ENCODE measurements around the gene ZNF30.
"Not testable (repeated sequence)": the region's sequence is repeated elsewhere in the genome, so short reads cannot be mapped to it uniquely, and the experiment has no call there.

The ZNF30 gene

DNA sequence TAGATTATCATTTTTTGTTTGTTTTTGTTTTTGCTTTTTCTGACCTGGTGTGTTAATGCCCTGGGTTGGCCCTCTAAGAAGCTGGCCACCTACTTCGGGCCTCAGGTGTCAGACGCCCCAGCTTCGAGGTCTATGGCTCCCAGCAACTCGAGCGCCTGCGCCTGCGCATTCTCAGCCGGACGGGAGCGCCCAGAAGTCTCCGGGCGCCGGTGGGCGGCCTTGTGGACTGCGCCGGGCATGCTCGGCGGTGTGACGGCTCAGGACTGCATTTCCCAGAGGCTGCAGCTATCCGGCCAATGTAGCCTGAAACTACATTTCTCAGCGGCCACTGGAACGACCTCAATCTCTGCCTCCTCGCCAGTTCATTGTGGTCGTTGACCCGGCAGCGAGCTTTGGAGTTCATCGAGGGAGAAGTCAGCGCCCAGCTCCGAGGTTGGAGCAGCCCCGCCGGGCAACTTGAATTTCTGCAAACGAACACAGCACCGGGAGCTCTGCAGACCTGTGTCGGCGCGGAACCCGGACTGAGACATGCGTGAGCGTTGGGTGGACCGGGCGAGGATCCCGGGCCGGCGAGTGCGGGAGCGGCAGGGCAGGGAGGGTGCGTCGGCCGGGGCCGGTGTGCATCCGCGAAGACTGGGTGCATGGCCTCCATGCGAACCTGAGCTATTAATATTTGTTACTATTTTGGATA, at the start of gene ZNF30:
Gene ZNF30 (plus strand): TSS at position 219 of the 691 bp plus-strand sequence. CDS start 3,045 bp downstream, outside the sequence.
- DNase-seq, result peak; percentile 40 to 71 (median 54)

DNA sequence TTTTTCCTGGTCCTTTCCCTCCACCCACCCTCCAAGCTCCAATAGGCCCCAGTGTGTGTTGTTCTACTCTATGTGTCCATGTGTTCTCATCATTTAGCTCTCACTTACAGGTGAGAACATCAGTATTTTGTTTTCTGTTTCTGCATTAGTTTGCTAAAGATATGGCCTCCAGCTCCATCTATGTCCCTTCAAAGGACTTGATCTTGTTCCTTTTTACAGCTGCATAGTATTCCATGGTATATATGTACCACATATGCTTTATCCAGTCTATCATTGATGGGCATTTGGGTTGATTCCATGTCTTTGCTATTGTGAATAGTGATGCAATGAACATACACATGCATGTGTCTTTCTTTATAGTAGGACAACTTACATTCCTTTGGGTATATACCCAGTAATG, 47.1 kb upstream of the ZNF30 start:
- DNase-seq, result no peak

DNA sequence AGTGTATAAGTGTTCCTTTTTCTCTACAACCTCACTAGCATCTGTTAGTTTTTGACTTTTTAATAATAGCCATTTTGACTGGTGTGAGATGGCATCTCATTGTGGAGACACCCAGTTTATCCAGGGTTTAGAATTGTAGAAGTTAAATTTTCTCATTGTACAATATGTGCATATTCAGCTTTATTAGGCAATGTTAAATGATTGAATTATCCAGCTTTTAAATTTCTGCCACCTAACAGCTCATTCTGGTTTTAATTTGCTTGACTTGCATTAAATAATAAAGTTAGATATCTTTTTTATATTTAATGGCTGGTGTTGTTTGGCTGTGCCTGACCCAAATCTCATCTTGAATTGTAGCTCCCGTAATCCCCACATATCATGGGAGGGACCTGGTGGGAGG, 46.7 kb upstream of the ZNF30 start:
- no peak for DNase-seq

DNA sequence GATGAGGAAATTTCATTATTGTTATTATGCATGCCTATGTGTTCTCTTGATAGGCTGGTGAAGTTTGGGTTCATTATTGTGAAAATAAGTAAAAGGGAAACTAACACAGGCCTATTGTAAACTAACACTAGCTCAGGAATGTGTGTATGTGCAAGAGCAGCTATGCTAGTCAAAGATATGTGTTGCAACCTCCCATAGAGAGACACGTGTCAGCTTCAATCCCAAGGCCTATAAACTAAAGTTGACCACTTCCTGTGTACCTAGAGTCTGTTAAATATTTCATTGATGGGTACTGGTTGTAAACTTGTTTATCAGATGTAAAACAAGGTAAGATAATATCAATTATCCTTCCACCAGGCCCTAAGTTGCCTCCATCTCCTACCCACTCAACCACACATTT, 44.7 kb upstream of the ZNF30 start:
- no peak for DNase-seq

DNA sequence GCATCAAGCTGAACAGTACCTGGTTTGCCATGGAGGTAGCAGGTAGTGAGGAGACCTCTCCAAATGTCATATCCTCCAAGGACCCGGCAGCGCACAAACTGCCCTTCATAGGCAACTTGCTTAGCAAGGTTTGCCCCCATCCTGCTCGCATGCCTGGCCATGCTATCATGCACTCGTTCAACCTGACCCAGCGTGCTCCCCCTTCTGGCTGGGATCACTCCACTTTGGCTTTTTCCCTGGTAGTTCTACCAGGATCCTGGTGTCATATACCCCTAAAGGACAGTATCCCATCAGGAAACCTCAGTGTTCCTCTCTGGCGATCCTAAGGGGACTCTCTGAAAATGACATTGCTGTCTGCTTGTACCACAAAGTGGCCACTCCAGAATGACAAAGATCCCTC, 38.6 kb upstream of the ZNF30 start:
- DNase-seq, result peak in 2 of 4 experiments; percentile 5 to 14

DNA sequence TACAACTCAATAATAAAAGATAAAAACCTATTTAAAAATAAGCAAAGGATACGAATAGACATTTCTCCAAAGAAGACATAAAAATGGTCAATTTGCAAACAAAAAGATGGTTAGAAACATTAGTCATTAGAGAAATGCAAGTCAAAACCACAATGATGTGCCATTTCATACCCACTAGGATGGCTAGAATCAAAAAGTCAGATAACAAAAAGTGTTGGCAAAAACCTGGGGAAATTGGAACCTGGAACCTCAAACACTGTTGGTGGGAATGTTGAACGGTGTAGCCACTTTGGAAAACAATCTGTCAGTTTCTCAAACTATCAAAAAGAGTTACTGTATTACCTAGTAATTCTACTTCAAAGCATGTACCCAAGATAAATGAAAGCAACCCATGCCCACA, 26.5 kb upstream of the ZNF30 start:
- no peak for DNase-seq

DNA sequence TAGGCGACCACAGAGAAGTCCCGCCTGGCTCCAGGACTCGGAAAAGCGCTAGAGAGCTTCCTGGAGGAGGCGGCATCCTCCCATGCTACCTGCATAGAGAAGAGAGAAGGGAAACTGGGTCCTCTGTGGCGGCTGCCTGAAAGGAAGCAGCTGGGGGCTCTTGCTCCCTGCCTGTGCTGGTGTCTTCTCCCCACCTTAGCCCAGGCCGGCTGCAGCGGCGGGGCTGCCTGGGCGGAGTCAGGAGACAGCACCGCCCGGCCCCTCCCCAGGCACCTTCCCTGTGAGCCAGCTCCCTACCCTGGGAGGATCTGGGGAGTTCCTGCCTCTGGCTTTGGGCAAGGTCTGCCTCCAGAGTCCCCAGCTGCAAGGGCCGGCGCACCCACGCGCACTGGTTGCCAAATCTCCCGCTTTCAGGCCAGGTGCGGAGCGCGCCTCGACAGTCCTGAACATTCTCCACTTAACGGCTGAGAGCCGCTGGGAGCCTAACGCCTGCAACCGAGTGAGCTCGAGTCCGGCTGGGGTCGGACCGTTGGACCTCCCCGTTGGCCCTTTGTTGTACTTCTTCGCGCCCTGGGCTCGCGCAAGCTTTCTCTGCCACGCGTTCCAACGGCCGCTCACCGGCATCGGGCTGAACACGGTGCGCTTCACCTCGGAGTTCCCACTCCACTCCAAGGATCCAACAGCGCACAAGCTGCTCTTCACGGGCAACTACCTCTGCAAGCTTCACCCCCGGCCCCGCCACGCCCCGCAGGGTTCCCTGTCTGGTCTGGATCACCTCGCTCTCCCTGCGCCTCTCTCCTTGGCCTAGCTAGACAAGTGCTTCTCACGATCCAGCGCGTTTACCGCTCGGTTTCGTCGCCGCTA, 21.8 kb upstream of the ZNF30 start:
- no peak for DNase-seq

DNA sequence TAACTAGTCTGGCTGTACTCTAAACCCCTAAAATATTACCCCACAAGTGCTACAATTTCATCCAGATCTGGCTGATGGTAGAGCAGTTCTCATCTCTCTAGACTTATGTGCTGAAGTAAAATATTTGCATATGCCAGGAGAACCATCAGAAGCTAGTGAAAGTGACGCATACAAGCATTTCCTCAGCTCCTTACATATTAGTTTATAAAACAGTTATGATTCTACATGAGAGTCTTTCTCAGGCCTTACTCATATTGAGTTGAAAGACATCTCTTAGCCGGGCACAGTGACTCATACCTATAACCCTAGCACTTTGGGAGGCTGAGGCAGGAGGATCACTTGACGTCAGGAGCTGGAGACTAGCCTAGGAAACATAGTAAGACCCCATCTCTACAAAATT, 15.9 kb upstream of the ZNF30 start:
- DNase-seq, result no peak

DNA sequence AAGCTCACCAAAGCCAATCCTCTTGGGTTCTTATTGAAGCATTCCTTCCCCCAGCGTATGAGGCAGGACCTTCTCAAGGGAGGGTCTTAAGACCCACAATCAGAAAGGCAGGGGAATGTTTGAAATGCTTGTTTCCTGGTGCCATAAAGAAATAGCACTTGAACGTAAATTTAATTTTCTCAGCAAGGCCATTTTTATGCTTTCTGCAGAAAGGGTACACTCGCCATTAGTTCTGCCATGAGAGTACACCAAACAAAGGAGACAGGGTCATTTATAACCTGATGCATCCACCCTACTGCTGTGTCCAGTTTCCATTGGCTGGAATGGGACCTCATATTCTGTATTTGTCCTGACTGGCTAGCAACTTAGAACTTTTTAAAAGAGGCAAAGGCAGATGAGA, 9.6 kb upstream of the ZNF30 start:
- DNase-seq, result not testable (repeated sequence)

DNA sequence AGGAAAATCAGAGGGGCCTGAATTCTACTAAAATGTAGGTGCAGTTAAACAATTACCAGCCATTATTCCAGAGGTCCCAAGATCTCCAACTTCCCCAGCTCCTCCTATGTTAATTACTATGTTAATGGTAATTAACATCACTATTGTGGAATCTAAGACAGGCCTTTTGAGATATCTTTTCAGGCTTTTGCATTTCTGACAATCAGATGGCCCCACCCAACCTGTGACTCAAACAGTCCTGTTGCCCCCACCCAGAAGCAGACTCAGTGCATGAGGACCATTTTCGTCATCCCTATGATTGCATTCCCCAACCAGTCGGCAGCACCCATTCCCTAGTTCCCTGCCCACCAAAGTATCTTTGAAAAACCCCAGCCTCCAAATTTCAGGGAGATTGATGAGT, 8.5 kb upstream of the ZNF30 start:
- DNase-seq, result no peak

DNA sequence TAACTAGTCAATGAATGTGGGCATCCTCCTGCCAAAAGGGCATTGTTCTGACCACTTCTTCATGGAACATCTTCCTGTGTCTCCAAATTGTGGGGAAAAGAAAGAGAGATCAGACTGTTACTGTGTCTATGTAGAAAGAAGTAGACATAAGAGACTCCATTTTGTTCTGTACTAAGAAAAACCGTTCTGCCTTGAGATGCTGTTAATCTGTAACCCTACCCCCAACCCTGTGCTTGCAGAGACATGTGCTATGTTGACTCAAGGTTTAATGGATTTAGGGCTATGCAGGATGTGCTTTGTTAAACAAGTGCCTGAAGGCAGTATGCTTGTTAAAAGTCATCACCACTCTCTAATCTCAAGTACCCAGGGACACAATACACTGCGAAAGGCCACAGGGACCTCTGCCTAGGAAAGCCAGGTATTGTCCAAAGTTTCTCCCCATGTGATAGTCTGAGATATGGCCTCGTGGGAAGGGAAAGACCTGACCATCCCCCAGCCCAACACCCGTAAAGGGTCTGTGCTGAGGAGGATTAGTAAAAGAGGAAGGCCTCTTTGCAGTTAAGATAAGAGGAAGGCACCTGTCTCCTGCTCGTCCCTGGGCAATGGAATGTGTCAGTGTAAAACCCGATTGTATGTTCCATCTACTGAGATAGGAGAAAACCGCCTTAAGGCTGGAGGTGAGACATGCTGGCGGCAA, 6.5 kb upstream of the ZNF30 start:
- not testable (repeated sequence) for DNase-seq

DNA sequence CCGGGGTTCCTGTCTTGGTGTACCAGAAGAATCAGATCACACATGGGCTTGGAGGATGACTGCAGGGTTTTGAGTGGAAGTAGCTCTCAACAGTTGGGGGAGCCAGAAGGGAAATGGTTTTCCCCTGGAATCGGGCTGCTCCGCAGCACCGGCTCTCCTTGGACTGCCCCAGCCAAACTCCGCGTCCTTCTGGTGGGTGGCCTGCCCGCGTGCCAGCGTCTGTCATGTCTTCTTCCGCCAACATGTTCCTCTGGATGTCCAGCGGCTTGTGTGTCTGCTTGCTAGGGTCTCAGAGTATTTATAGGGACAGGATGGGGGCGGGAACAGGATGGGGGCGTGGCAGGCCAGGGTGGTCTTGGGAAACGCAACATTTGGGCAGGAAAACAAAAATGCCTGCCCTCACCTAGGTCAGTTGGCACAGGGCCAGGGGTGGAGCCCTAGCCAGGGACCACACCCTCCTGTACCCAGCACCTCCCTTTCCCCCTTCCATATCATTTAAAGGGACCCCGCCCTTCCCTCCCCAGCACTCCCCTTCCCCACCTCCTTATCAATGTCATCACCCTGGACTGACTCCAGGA, 1.3 kb upstream of the ZNF30 start:
- DNase-seq, result no peak

DNA sequence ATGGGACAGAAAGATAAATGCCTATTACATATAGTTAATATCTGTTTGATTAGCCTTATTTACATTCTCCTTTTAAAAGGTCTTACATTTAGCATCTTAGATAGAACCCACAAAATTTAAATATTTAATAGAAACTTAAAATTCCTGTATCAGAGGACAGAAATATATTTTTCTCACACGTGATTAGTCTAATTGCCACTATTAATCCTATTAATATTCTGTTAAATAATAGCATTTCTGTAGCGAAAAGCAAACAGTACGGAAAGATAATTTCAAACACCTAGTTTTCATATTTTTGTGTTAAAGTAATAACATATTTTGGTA, 380 bp upstream of the ZNF30 start:
- no peak for DNase-seq

DNA sequence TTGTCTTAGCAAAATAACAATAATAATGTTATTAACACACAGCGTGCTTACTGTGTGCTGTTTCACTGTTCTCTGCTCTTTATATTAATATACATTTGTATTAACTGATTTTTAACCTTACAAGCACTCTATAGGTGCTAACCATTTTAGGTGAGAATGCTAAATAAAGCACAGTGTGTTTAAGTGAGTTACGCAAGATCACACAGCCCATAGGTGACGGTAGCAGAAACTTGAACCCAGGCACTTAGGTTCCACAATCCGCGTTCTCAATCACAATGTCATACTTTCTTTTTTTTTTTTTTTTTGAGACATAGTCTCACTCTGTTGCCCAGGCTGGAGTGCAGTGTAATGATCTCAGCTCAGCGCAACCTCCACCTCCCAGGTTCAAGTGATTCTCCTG, 5.8 kb downstream of the ZNF30 start:
- no peak for DNase-seq

DNA sequence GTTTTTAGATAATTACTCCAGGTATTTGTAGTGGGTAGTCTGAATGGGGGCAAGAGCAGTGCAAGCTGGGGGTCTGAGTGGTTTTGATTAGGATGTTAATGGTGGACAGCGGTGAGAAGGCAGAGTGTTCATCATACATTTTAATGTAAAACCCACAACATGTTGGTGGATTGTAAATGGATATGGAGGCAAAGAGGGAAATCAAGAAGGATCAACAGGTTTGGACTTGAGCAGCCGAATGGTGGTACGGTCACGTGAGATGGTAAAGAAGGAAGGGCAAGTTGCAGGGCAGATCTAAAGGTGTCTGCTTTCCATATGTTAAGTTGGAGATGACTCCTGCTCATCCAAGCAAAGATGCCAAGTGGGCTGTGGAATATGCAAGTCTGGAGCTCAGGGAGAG, 9.5 kb downstream of the ZNF30 start:
- DNase-seq, result no peak

DNA sequence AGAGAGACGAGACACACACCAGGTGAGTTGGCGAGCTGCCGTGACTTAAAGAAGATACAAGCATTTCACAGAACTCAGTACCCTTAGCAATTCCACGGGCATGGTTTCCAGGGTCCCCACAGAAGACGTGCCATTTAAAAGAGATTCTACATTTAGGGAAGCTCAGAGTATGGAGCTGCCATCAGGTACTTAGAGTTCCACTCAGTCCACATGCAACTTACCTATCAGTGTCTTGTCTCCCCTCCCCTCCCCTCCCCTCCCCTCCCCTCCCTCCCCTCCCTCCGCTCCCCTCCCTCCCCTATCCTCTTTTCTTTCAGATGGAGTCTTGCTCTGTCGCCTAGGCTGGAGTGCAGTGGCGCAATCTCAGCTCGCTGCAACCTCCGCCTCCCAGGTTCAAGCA, 12.2 kb downstream of the ZNF30 start:
- no peak for DNase-seq

DNA sequence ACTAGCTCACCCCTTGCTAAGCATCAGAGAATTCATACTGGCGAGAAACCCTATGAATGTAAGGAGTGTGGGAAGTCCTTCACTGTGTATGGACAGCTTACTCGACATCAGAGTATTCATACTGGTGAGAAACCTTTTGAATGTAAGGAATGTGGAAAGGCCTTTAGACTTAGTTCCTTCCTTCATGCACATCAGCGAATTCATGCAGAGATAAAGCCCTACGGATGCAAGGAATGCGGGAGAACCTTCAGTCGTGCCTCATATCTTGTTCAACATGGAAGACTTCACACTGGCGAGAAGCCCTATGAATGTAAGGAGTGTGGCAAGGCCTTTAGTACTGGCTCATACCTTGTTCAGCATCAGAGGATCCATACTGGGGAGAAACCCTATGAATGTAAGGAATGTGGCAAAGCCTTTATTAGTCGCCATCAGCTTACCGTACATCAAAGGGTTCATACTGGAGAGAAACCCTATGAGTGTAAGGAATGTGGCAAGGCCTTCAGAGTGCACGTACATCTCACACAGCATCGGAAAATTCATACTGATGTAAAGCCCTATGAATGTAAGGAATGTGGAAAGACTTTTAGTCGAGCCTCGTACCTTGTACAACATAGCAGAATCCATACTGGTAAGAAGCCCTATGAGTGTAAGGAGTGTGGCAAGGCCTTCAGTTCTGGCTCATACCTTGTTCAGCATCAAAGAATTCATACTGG, 17.3 kb downstream of the ZNF30 start:
- no peak for DNase-seq

DNA sequence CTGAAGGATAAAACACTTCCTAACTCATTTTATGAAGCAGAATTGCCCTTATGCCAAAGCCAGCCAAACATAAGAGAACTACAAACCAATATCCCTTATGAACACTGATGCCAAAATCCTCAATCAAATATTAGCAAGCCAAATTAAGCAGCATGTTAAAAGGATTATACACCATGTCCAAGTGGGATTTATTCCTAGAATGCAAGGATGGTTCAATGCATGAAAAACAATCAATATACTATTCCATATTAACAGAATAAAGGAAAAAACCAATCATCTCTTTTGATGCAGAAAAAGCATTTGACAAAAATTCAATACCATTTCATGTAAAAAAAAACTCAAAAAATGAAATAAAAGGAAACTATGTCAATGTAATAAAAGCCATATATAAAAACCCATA, 26.4 kb downstream of the ZNF30 start:
- DNase-seq, result no peak

DNA sequence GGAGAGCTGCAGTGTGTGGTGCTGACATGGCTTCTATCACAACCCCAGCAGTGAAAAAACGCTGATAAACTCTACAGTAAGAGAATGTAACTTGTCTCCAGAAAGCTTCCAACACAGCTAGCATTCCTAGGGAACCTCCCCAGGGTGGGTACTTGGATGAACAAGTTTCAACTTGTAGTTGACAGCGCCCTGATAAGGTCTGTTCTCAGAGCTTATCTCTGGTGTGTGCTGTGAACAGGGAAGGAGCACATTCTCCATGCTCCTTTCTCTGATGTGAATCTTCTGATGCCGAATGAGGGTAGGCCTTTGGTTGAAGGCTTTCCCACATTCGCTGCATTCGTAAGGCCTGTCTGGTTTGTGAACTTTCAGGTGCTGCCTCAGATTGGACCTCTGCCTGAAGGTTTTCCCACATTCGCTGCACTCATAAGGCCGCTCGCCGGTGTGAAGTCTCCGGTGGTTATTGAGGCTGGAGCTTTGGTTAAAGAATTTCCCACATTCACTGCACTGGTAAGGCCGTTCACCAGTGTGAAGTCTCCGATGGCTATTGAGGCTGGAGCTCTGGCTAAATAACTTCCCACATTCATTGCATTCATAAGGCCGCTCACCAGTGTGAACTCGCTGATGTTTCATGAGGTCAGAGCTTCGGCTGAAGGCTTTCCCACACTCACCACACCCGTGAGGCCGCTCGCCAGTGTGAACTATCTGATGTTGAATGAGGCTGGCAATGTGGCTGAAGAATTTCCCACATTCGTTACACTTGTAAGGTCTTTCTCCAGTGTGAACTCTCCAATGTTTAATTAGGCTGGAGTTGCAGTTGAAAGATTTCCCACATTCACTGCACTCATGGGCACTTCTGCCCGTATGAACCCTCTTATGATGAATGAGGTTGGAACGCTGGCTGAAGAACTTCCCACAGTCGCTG, 31.4 kb downstream of the ZNF30 start:
- no peak for DNase-seq

DNA sequence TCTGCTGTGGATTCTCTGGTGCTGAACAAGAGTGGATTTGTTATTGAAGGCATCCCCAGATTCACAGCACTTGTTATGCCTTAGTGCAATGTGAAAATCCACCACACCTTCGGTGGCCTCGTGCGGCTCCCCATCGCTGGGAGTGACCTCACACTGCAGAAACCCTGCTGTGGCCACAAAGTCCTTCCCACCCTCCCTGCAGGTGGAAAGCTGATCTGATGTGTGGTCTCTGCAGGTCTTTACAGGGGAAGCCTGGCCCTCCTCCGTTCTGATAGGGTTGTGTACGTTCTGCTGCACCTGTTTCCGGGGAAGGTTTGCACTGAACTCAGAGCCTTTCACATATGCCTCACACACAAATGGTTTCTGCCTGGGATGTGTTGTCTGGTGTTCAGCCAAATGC, 32.3 kb downstream of the ZNF30 start:
- DNase-seq, result no peak

DNA sequence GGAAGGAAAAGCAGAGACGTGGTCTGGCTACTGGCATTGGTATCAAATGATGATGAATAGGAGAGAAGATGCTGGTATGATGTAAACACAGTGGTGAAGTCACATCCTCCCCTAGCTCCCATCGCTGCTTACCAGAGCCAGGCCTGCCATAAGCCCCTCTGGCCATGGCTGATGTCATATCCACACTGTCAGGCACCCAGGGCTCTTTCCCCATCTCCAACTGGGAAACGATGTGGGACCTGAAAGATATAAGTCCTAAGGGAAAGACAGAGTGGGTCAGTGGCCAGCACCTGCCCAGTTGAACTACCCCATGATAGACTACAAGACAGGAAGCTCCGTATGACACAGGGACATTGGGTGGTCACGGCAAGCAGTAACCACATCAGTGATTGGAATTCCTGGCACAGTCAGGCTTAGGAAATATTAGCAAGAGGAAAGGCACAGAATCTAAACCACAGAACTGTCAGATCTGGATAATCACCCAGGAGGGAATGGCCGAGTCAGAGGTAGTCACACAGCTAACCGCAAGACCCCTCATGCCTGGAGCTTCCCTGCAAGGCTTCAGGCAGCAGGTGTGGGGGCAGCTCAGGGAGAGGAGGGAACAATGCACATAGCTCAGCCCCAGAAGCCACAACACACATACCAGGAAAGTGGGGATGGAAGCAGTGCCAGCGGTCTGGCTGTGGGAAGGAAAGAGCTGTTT, 33.6 kb downstream of the ZNF30 start:
- no peak for DNase-seq

Data from activated naive CD4-positive, alpha-beta T cell (primary cell).